HG02610 (cell line): ENCODE measurements around the gene NR2C2AP.

Experiments
- ATAC-seq: cut with Tn5 transposase; IDR thresholded peaks from one replicate; pipeline ENCODE4 v1.9.1; 2021; ENCODE audit warnings: mild to moderate bottlenecking, moderate library complexity; ENCODE audit not compliant: unreplicated experiment

The NR2C2AP gene

GRCh38 chr19:19215792-19216191, 12.6 kb upstream of the NR2C2AP start:
- no peak for ATAC-seq

GRCh38 chr19:19214892-19215291, 11.7 kb upstream of the NR2C2AP start:
- no peak for ATAC-seq

- no peak for ATAC-seq
Observed at GRCh38 chr19:19214159-19214490, 10.9 kb upstream of the NR2C2AP start.

GRCh38 chr19:19213426-19214158, 10.4 kb upstream of the NR2C2AP start:
- ATAC-seq: no peak

GRCh38 chr19:19212916-19213315, 9.7 kb upstream of the NR2C2AP start:
- ATAC-seq: no peak

- ATAC-seq: no peak
Observed at GRCh38 chr19:19211499-19212420, 8.5 kb upstream of the NR2C2AP start, which contains the start of gene NCAN. TSS of gene NCAN (plus strand) at chr19:19211958. CDS start at chr19:19216954, 4,996 bp downstream.

GRCh38 chr19:19209372-19209771, 6.2 kb upstream of the NR2C2AP start:
- ATAC-seq: no peak

GRCh38 chr19:19207637-19208572, 4.7 kb upstream of the NR2C2AP start:
- ATAC-seq: no peak

- ATAC-seq: no peak
Observed at GRCh38 chr19:19206938-19207337, 3.7 kb upstream of the NR2C2AP start.

- no peak for ATAC-seq
Observed at GRCh38 chr19:19205416-19206410, 2.5 kb upstream of the NR2C2AP start.

GRCh38 chr19:19204181-19204580, 967 bp upstream of the NR2C2AP start:
- ATAC-seq: no peak

GRCh38 chr19:19202707-19203011, 555 bp downstream of the NR2C2AP start:
- ATAC-seq: peak; percentile 19

GRCh38 chr19:19201697-19202630, 1.2 kb downstream of the NR2C2AP start:
- no peak for ATAC-seq

- no peak for ATAC-seq
Observed at GRCh38 chr19:19193926-19194325, 9.3 kb downstream of the NR2C2AP start.

- ATAC-seq: no peak
Observed at GRCh38 chr19:19192910-19193423, 10.2 kb downstream of the NR2C2AP start.

- ATAC-seq: peak; percentile 73
Observed at GRCh38 chr19:19192078-19192882, 10.9 kb downstream of the NR2C2AP start, which contains the start of the genes BORCS8 and RFXANK. TSS of gene BORCS8 (minus strand) at chr19:19192152. CDS start at chr19:19192117, 35 bp downstream. TSS of gene RFXANK (plus strand) at chr19:19192258. CDS start at chr19:19193947, 1,689 bp downstream.

GRCh38 chr19:19191768-19192077, 11.5 kb downstream of the NR2C2AP start:
- no peak for ATAC-seq

- no peak for ATAC-seq
Observed at GRCh38 chr19:19186742-19187141, 16.5 kb downstream of the NR2C2AP start.
